GM12865 (cell line): Measurements from ENCODE around the gene NOC3L.
"Not testable (repeated sequence)": the region's sequence is repeated elsewhere in the genome, so short reads cannot be mapped to it uniquely, and the experiment has no call there.

ENCODE experiments used
- DNase-seq: peaks from one replicate; pipeline ENCODE4 v3.0.0; 2010; ENCODE audit warnings: low read depth
- H3K4me3 ChIP-seq: 2 replicates; pipeline ENCODE4 v1.5.1; 2011; ENCODE audit warnings: mild to moderate bottlenecking, low read depth, low read length, control low read depth
- TF ChIP-seq, protein P1 (sequence below): IDR thresholded peaks from 2 replicates; pipeline ENCODE4 v1.5.1; 2011; ENCODE audit warnings: low read length, control low read depth, low read depth, inconsistent platforms; ENCODE audit not compliant: insufficient read depth; ENCODE audit errors: missing control alignments

NOC3L gene

DNA sequence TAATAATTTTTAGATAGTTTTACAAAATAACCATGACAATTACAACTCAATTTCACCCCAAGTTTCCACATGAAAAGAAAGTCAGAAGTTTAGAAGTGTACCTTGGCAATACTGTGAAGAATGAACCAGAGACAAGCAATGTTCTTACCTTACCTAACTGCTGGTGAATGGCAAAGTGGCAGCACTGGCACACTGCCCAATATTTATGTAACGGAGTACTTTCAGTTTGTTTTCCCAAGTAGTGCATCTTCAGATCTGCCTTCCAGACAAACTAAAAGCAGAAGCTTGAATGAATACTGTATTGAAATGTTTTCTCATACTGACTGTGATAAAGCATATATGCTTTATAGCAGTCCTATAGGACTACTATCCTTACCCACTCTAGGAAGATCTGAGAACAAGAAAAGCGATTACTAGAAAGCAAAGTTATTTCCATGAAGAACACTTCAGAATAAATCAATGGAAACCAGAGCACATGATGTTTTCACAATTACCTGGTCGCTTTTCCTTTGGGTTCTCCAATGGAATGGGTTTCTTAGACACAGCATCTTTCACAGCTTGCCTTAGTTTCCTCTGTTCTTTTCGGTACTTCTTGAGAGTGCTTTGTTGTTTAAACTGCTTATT is 1.5 kb downstream of the NOC3L start:
- peak; percentile 52 for DNase-seq

DNA sequence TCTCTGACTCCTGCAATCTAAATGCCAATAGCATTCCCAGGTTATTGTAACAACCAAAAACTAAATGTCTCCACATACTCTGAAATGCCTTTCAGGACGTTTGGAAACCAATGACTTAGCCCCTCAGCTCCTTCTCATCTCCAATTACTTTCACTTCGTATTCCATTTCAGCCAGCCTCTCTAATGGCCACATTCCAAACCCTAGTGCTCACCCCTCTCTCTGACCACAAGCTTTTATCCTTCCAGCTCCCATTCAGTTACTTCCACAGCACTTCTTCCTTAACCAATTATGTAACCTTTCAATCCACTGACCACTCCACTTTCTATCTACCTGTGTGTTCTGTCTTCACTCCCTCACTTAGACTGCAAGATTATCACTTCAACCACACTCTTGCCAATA is 4.3 kb downstream of the NOC3L start:
- TF ChIP-seq, protein P1, sequence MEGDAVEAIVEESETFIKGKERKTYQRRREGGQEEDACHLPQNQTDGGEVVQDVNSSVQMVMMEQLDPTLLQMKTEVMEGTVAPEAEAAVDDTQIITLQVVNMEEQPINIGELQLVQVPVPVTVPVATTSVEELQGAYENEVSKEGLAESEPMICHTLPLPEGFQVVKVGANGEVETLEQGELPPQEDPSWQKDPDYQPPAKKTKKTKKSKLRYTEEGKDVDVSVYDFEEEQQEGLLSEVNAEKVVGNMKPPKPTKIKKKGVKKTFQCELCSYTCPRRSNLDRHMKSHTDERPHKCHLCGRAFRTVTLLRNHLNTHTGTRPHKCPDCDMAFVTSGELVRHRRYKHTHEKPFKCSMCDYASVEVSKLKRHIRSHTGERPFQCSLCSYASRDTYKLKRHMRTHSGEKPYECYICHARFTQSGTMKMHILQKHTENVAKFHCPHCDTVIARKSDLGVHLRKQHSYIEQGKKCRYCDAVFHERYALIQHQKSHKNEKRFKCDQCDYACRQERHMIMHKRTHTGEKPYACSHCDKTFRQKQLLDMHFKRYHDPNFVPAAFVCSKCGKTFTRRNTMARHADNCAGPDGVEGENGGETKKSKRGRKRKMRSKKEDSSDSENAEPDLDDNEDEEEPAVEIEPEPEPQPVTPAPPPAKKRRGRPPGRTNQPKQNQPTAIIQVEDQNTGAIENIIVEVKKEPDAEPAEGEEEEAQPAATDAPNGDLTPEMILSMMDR: no peak
- no peak for DNase-seq
- H3K4me3 ChIP-seq: no peak overlapping the region

More for the DNA sequence above, 1.5 kb downstream of the NOC3L start:
- H3K4me3 ChIP-seq: peak overlapping the region; percentile 81
- TF ChIP-seq, protein P1: no peak

- DNase-seq: no peak
- no peak overlapping the region for H3K4me3 ChIP-seq
- TF ChIP-seq, protein P1: no peak
These were observed 5.5 kb downstream of the NOC3L start for GRCh38 chr10:94357193-94357592.

- TF ChIP-seq, protein P1: no peak
- DNase-seq: no peak
- no peak overlapping the region for H3K4me3 ChIP-seq
These were observed 6.9 kb downstream of the NOC3L start for GRCh38 chr10:94355841-94356240.

DNA sequence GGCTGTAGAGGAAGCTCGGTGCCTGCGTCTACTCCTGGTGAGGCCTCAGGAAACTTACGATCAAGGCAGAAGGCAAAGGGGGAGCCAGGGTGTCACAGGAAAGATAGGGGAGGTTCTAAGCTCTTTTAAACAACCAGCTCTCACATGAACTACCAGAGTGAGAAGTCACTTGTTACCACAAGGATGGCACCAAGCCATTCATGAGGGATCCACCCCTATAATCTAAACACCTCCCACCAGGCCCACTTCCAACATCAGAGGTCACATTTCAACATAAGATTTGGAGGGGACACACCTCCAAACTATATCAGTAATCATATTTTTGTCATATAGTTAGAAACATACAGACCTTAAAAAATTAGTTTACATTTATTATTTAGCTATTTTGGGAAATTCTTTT is 9.4 kb downstream of the NOC3L start:
- TF ChIP-seq, protein P1: no peak
- H3K4me3 ChIP-seq: no peak overlapping the region
- DNase-seq: no peak

DNA sequence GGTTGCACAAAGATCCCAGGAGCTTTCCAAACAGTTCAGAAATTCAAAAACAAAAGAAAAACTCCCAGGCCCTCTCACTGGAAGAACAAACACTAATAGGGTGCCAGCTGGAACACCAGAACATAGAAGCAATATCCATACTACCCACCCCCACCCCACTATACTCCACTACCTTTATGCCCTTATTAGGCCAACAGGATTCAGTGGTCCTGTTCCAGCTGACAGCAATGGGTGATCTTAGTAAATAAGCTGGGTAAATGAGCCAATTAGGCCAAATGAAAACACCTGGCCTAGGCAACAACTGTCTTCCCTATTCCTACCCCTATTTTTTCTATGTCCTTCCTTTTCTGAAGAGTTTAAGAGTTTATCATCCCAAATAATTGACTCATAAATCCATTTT is 11.7 kb downstream of the NOC3L start:
- H3K4me3 ChIP-seq: no peak overlapping the region
- no peak for DNase-seq
- TF ChIP-seq, protein P1: no peak

DNA sequence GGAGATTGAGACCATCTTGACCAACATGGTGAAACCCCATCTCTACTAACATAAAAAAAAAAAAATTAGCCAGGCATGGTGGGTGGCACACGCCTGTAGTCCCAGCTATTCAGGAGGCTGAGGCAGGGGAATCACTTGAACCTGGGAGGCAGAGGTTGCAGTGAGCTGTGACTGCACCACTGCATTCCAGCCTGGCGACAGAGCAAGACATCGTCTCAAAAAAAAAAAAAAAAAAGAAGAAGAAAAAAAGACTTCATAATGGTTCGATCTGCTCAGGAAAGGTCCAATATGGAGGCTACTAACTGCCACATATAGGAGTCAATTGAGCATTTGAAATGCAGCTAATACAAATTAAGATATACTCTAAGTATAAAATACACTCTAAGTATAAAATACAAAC is 12.2 kb downstream of the NOC3L start:
- DNase-seq, H3K4me3 ChIP-seq: not testable (repeated sequence)
